K562 (cell line): Measurements from ENCODE around the gene TXNL1. TPM values are rescaled to one million over a fixed set of nuclear protein-coding genes. Genes with fewer than 3 reads are reported as not detected.
A peak's percentile ranks its signal among the peaks of the same experiment; 100 is the strongest.
"Not testable (repeated sequence)": the region's sequence is repeated elsewhere in the genome, so short reads cannot be mapped to it uniquely, and the experiment has no call there.

Experiments used
- ATAC-seq: fragments of 200-7000 bp; cut with Tn5 transposase; 3 replicates; pipeline ENCODE4 v1.9.1; 2020; ENCODE audit warnings: moderate library complexity
- BruUV-seq: library from RNA; stranded (reverse); fragments of 400-500 nt; replicated peaks from 2 replicates; lab custom pipeline; 2021; lab: Mats Ljungman, UMichigan
- CTCF ChIA-PET: fragments of 300-600 bp; formaldehyde crosslinking; extraction: SDS; loops from one replicate; lab custom pipeline; 2021; ENCODE audit warnings: low intra/inter-chr PET ratio; lab: Yijun Ruan, JAX
- POLR2A ChIA-PET: fragments of 300-600, 350-650 bp; sonication (Branson Sonifier 250); formaldehyde crosslinking; extraction: SDS; loops from one replicate; lab custom pipeline; 2021; ENCODE audit warnings: antibody characterized with exemption, inconsistent platforms; lab: Yijun Ruan, JAX
- DNase-seq, 4 experiments: peaks; one replicate each; pipeline versions ENCODE4 v3.0.0 to v3.0.0-alpha.2; 2011 to 2018; ENCODE audit warnings: low spot score in 3 of 4, mixed read lengths in 3 of 4; ENCODE audit errors: extremely low read depth in 1 of 4
- FAIRE-seq: peaks from 2 replicates; lab custom pipeline; 2011; peaks lifted over from hg19 to GRCh38; lab: Jason Lieb, UNC
- H2AFZ ChIP-seq: 2 replicates; pipeline ENCODE4 v1.6.0; 2011; ENCODE audit warnings: low read depth, low read length, control low read depth, inconsistent platforms
- H3K27ac ChIP-seq: fragments of 200-600 bp; 3 replicates; pipeline ENCODE4 v1.8.0; 2011; ENCODE audit warnings: low read depth, mild to moderate bottlenecking, control low read depth, inconsistent platforms, low read length, moderate library complexity, mixed read lengths; ENCODE audit errors: extremely low read depth
- H3K27me3 ChIP-seq, 2 experiments: fragments of 300-600 bp in 1 of 2; 2 replicates in 1 of 2; 3 replicates in 1 of 2; pipeline versions ENCODE4 v1.6.0 to v1.8.0; 2011; ENCODE audit warnings: inconsistent platforms in 2 of 2, low read length in 2 of 2, mild to moderate bottlenecking in 1 of 2, mixed read lengths in 1 of 2, moderate library complexity in 1 of 2; ENCODE audit not compliant: control insufficient read depth in 2 of 2, insufficient read depth in 2 of 2
- H3K36me3 ChIP-seq: fragments of 300-600 bp; 3 replicates; pipeline ENCODE4 v1.8.0; 2011; ENCODE audit warnings: mild to moderate bottlenecking, low read length, inconsistent platforms; ENCODE audit not compliant: control insufficient read depth, insufficient read depth
- H3K4me1 ChIP-seq, 2 experiments: fragments of 200-600 bp in 1 of 2; replicated peaks in 1 of 2; 2 replicates in 1 of 2; 3 replicates in 1 of 2; pipeline versions ENCODE4 v1.5.1 to v1.8.0; 2011; ENCODE audit warnings: inconsistent platforms in 2 of 2, low read length in 2 of 2, mild to moderate bottlenecking in 1 of 2, mixed read lengths in 1 of 2, moderate library complexity in 1 of 2; ENCODE audit not compliant: control insufficient read depth in 2 of 2, insufficient read depth in 2 of 2
- H3K4me2 ChIP-seq: 2 replicates; pipeline ENCODE4 v1.6.1; 2011; ENCODE audit warnings: low read length, control low read depth, inconsistent platforms, mixed read lengths; ENCODE audit not compliant: insufficient read depth
- H3K4me3 ChIP-seq: fragments of 200-600 bp; sonication (generic), shearing (Covaris generic); 2 replicates; pipeline ENCODE4 v1.5.1; 2016; ENCODE audit warnings: control low read depth, inconsistent platforms
- H3K79me2 ChIP-seq: fragments of 200-600 bp; 3 replicates; pipeline ENCODE4 v1.8.0; 2011; ENCODE audit warnings: low read length, inconsistent platforms; ENCODE audit not compliant: control insufficient read depth, insufficient read depth
- H3K9ac ChIP-seq, 2 experiments: 2 replicates each; pipeline versions ENCODE4 v1.6.0 to v1.6.1; 2011; ENCODE audit warnings: low read depth in 2 of 2, low read length in 2 of 2, control low read depth in 1 of 2, inconsistent platforms in 1 of 2, mild to moderate bottlenecking in 1 of 2, mixed read lengths in 1 of 2; ENCODE audit not compliant: insufficient read depth in 1 of 2
- H3K9me1 ChIP-seq: one replicate; pipeline ENCODE4 v1.6.0; 2011; ENCODE audit warnings: inconsistent platforms, mild to moderate bottlenecking, low read length, moderate library complexity; ENCODE audit not compliant: control insufficient read depth, insufficient read depth
- H3K9me3 ChIP-seq: replicated peaks from 2 replicates; pipeline ENCODE4 v1.5.1; 2011; ENCODE audit warnings: low read depth, low read length, inconsistent platforms; ENCODE audit not compliant: control insufficient read depth, insufficient read depth
- H4K20me1 ChIP-seq: replicated peaks from 2 replicates; pipeline ENCODE4 v1.6.1; 2011; ENCODE audit warnings: low read length, inconsistent platforms, mixed read lengths; ENCODE audit not compliant: control insufficient read depth, insufficient read depth
- WGBS: fragments of 100-300 bp; shearing (Covaris generic); methylation state at CpG from one replicate; pipeline ENCODE4 v1.1.6; 2016; ENCODE audit warnings: low coverage, mixed read lengths; ENCODE audit not compliant: insufficient coverage; ENCODE audit errors: missing lambda C conversion rate; 5-methylcytosine and 5-hydroxymethylcytosine counted together
- in situ Hi-C: fragments of 300-500 bp; cut with MboI; formaldehyde crosslinking; loops from 4 replicates; pipeline ENCODE4 v1.15.0; 2018; ENCODE audit warnings: inconsistent platforms, mixed read lengths
- intact Hi-C: fragments of 100-400 bp; cut with micrococcal nuclease; formaldehyde crosslinking; loops from 2 replicates; pipeline ENCODE4 v1.14.2; 2022
- polyA plus RNA-seq, 8 experiments: library from polyadenylated mRNA; depleted of rRNA in 4 of 8; stranded (reverse) in 5 of 8; unstranded in 3 of 8; fragments of >200 nt; fragmentation: Nextera tagmentation in 2 of 8; fragmentation: Illumina TruSeq in 1 of 8; extraction: Ambion mirVana in 2 of 8; extraction: Trizol in 1 of 8; gene quantifications; 2 replicates each; pipeline versions ENCODE4 v1.2.1 to v1.2.3, GENCODE V29; 2011 to 2014; ENCODE audit warnings: inconsistent platforms in 1 of 8, missing spikeins in 1 of 8
- total RNA-seq, 7 experiments: library from RNA; depleted of rRNA in 6 of 7; stranded (reverse); fragments of >200 nt in 6 of 7; fragmentation: Illumina TruSeq in 2 of 7; extraction: Trizol in 2 of 7; gene quantifications; 2 replicates each; pipeline versions ENCODE4 v1.2.1 to v1.2.3, GENCODE V29; 2011 to 2021; ENCODE audit warnings: low replicate concordance in 1 of 7
- TF ChIP-seq, protein P1 (sequence below), 2 experiments: fragments of 450-650 bp; IDR thresholded peaks; 2 replicates each; pipeline ENCODE4 v1.6.1; 2018; ENCODE audit warnings: mild to moderate bottlenecking in 2 of 2, low read depth in 1 of 2; ENCODE audit not compliant: partially characterized antibody in 2 of 2

Gene TXNL1
- total and polyA plus RNA-seq, 9 of the 15 experiments (the other 6 are each of a cell fraction or from before 2014, with no cell fraction given) = 45.4 to 103 (median 65.7) TPM

DNA sequence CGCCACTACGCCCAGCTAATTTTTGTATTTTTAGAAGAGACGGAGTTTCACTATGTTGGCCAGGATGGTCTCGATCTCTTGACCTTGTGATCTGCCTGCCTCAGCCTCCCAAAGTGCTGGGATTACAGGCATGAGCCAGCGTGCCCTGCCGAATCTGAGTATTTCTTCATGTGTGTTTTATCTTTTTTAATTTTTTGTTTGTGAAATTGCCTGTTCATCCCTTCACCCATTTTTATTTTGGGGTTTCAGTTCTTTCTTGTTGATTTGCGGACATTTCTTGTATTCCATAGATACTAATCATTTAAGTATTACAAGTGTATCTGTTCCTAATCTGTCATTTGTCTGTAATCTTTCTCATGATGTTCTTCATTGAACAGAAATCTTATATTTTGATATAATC is 15.9 kb upstream of the TXNL1 start:
- H3K4me3 ChIP-seq, H3K36me3 ChIP-seq, H3K27me3 ChIP-seq, intact Hi-C loops, H3K9me3 ChIP-seq, ATAC-seq, H3K27ac ChIP-seq, POLR2A ChIA-PET, BruUV-seq, H4K20me1 ChIP-seq, H3K9me1 ChIP-seq, DNase-seq, H3K9ac ChIP-seq, H2AFZ ChIP-seq, FAIRE-seq, H3K4me2 ChIP-seq, in situ Hi-C loops, H3K4me1 ChIP-seq: not testable (repeated sequence)
- whole genome bisulfite sequencing = 94% methylated on average over 3 of the region's 7 CpGs
- H3K79me2 ChIP-seq = peaks cover 46% of the 10 kb centered on the region
- TF ChIP-seq, protein P1, sequence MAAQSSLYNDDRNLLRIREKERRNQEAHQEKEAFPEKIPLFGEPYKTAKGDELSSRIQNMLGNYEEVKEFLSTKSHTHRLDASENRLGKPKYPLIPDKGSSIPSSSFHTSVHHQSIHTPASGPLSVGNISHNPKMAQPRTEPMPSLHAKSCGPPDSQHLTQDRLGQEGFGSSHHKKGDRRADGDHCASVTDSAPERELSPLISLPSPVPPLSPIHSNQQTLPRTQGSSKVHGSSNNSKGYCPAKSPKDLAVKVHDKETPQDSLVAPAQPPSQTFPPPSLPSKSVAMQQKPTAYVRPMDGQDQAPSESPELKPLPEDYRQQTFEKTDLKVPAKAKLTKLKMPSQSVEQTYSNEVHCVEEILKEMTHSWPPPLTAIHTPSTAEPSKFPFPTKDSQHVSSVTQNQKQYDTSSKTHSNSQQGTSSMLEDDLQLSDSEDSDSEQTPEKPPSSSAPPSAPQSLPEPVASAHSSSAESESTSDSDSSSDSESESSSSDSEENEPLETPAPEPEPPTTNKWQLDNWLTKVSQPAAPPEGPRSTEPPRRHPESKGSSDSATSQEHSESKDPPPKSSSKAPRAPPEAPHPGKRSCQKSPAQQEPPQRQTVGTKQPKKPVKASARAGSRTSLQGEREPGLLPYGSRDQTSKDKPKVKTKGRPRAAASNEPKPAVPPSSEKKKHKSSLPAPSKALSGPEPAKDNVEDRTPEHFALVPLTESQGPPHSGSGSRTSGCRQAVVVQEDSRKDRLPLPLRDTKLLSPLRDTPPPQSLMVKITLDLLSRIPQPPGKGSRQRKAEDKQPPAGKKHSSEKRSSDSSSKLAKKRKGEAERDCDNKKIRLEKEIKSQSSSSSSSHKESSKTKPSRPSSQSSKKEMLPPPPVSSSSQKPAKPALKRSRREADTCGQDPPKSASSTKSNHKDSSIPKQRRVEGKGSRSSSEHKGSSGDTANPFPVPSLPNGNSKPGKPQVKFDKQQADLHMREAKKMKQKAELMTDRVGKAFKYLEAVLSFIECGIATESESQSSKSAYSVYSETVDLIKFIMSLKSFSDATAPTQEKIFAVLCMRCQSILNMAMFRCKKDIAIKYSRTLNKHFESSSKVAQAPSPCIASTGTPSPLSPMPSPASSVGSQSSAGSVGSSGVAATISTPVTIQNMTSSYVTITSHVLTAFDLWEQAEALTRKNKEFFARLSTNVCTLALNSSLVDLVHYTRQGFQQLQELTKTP (IDR thresholded peaks at IDR 0.05; ENCODE audit: low read depth in 1 of 2, partially characterized antibody in 2 of 2) = peak in 1 of 2 experiments; percentile 94
- CTCF ChIA-PET = interaction anchor here (0.6 kb wide), 1 partner anchor 1419 kb away, joined by 3 read pairs; no protein-coding TSS in a partner anchor
